Caki2 (cell line): ENCODE measurements around the gene PRKCZ. TPM values are rescaled to one million over a fixed set of nuclear protein-coding genes. Genes with fewer than 3 reads are reported as not detected.

ENCODE experiments used
- DNase-seq: peaks from one replicate; pipeline ENCODE4 v3.0.0-alpha.2; 2015; ENCODE audit warnings: low read depth
- in situ Hi-C: cut with HindIII; loops from 2 replicates; pipeline ENCODE4 v1.10.0; 2016; ENCODE audit warnings: low sequenced_read_pairs, low pct_unique_long_range_greater_than_20kb, mixed read lengths
- total RNA-seq: library from RNA; depleted of rRNA; stranded (reverse); fragments of >200 nt; shearing (Covaris generic); gene quantifications from 2 replicates; pipeline ENCODE4 v1.2.3, GENCODE V29; 2014; ENCODE audit warnings: low replicate concordance; rRNA removed

Gene PRKCZ
- total RNA-seq = 36.2 and 60.4 TPM in 2 replicates

DNA sequence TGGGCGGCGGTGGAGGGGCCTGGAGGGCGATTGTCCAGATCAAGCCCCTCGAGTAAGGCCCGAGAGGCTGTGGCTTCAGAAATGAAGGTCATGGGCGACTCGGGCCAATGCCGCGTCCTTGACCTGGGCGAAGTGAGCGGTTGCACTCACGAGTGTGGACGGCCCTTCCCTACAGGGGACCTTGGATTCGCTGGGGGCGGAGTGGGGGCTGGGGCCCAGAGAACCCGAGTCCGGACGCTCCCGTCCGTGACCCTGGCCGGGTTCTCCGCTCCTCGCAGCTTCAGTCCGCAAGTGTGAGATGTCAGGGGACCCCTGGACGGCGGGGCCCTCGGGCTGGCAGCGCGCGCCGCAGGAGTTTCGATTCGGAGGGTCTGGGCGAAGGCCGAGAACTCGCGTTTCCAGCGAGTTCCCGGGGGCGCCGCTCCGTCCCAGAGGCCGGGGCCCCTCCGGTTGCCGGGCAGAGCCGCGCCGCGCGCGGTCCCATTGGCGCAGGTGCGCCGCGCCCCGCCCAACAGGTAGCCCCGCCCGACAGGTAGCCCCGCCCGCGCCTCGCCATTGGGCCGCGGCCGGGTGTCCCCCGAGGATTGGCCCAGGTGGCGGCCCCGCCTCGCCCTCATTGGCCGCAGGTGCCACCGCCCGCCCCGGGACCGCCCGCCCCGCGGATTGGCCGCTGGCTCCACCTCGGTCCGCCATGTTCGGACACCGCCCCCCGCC lies at the start of gene PRKCZ:
Gene PRKCZ, plus strand, starts transcription at position 694 of the 714 bp plus-strand sequence. CDS start 220 bp downstream, outside the sequence.
- in situ Hi-C loops = no loop called here
- DNase-seq = peak; percentile 83

DNA sequence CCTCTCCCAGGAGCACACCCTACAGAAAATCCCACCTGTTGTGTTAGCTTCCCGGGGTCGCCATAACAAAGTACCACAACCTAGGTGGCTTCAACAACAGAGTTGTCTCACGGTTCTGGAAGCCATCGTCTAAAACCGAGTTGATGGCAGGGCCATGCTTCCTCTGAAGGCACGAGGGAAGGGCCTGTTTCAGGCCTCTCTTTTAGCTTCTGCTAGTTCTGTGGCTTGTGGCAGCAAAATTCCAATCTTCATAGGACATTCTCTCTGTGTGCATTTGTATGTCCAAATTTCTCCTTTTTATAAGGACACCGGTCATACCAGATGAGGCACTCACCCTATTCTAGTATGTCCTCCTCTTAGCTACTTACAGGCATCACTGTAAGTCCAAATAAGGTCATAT lies 49.8 kb upstream of the PRKCZ start:
- in situ Hi-C loops = no loop called here
- no peak for DNase-seq

DNA sequence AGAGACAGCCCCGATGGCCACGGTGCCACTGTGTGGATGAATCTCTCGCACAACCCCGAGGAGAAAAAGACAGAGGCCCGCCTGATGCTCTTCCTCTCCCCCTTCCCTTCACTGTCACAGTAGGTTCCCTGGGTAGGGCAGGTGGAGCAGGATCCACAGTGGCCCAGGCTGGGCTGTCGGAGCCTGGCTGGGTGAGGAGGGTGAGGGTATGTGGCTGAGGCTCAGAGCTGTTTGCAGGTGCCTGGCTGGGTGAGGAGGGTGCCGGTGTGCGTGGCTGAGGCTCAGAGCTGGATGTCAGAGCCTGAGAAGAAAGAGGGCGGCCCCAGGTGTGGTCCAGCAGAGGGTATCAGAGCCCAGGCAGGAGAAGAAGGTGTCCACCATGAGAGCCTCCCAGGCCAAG lies 49.4 kb upstream of the PRKCZ start:
- in situ Hi-C loops = no loop called here
- DNase-seq = no peak

DNA sequence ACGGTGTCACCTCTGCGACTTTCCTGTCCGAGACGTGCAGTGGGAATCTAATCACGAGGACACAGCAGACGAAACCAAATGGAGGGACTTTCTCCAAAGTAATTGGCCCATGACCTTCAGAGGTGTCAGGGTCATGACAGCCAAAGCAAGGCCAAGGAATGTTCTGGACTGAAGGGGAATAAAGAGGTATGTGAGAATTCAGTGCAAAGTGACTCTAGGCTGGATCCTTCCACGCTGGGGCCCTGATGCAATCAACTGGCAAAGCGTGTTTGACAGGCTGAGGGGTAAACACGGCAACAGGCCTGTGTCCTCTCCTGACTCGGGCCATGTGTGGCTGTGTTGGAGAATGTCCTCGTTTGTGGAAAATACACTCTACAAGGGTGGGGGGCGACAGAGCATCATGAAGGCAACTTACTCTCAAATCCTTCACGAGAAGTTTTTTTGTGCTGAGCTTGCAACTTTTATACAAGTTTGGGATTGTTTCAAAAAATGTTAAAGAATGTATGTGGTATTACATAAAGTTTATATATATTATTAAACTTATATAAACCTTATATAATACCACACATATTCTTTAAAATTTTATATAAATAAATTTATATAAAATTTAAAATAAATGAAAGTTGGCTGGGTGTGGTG lies 48.3 kb upstream of the PRKCZ start:
- no peak for DNase-seq
- in situ Hi-C loops = no loop called here

DNA sequence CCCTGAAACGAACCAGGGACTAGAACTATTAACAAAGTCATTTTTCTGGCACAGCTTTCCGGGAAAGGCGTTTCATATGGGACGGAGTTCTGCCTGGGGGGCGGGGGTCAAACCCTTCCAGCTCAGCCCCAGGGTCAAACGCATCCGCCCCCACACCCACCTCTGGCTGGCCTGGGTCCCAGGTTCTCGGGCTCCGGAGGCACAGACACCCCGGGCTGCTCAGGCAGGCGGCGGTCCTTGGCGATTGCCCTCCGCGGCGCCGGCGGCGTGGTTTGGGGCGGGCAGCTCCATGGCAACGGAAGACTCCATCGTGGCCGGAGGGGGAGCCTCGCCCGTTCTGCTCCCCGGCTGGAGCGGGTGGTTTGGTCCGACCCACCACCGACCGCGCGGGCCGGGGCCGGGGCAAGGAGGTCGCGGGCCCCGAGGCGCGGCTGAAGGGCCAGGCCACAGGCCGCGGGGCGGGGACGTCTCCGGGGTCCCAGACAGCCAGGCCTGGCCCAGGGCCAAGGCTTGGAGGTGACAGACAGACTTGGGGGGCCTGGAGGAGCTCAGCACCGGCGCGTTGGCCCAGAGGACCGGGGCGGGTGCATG lies 46.6 kb upstream of the PRKCZ start, which contains the start of gene CFAP74:
Gene CFAP74, minus strand, starts transcription at position 246 of the 591 bp plus-strand sequence. CDS start 12,830 bp downstream, outside the sequence.
- in situ Hi-C loops = no loop called here

DNA sequence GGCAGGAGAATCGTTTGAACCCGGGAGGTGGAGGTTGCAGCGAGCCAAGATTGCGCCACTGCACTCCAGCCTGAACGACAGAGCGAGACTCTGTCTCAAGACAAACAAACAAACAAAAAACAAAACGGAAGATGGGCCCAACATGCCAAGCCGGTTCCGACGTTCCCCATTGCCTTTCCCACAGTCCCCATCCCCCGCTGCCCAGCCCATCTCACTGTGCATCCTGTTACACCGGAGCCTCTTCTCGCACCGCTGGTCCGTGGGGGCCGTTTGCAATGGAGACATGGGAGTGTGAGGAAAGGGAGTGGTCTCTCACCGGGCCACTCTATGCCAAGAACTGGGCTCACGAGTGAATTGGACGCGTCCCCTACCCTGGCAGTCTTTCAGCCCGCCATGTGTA lies 45.4 kb upstream of the PRKCZ start:
- in situ Hi-C loops = no loop called here
- no peak for DNase-seq

More for the DNA sequence above, 46.6 kb upstream of the PRKCZ start, which contains the start of gene CFAP74:
- DNase-seq = no peak

DNA sequence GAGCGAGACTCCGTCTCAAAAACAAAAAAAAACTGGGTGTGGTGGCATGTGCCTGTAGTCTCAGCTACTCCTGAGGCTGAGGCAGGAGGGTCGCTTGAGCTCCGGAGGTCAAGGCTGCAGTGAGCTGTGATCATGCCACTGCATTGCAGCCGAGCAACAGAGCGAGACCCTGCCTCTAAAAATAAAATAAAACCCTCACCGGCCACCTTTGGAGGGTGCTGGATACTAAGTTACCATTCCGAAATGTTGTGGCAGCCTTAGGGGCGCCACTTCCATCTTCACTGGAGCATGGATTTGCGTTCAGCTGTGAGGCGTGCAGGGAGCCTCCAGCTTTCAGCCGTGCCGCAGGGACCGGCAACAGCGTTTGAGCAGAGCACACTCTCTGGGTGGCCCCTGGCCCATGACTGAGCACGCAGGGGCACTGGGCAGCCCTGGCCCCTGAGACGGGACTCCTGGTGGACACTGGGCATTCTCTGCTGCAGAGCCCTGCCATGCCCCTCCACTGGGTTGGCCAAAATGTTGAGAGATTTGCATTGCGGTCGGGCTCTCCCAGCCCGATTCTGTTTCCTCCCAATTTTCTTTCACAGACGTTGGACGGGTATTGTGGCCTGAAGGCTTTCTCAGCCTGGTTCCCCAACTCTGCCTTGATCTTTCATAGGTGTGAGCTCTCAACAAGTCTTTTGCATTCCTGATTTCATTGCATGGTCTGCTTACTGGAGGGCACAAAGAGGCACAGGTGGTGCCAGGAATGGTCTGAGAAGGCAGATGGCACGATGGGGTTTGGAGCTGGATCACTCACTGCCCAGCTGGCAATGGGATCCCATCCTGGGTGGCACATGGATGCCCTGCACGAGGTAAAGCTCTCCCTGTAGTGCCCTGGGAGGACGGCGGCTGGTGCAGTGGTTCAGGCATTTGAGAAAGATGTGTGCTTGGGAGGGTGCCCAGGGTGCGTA lies 40.8 kb upstream of the PRKCZ start:
- in situ Hi-C loops = no loop called here

DNA sequence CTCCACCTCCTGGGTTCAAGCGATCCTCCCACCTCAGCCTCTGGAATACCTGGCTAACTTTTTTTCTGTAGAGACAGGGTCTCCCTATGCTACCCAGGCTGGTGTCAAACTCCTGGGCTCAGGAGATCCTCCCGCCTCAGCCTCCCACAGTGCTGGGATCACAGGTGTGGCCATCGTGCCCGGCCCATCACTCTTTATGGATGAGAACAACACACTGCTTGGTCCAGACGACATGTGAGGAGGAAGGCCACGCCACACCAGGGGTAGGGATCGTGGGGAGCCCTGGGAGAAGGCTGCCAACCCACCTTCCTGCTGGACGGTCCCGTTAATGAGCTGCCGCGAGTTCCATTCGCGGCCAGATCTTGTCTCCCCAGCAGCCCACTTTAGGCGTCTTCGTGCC lies 36.0 kb upstream of the PRKCZ start:
- in situ Hi-C loops = no loop called here
- DNase-seq = no peak

More for the DNA sequence above, 40.8 kb upstream of the PRKCZ start:
- DNase-seq = no peak

DNA sequence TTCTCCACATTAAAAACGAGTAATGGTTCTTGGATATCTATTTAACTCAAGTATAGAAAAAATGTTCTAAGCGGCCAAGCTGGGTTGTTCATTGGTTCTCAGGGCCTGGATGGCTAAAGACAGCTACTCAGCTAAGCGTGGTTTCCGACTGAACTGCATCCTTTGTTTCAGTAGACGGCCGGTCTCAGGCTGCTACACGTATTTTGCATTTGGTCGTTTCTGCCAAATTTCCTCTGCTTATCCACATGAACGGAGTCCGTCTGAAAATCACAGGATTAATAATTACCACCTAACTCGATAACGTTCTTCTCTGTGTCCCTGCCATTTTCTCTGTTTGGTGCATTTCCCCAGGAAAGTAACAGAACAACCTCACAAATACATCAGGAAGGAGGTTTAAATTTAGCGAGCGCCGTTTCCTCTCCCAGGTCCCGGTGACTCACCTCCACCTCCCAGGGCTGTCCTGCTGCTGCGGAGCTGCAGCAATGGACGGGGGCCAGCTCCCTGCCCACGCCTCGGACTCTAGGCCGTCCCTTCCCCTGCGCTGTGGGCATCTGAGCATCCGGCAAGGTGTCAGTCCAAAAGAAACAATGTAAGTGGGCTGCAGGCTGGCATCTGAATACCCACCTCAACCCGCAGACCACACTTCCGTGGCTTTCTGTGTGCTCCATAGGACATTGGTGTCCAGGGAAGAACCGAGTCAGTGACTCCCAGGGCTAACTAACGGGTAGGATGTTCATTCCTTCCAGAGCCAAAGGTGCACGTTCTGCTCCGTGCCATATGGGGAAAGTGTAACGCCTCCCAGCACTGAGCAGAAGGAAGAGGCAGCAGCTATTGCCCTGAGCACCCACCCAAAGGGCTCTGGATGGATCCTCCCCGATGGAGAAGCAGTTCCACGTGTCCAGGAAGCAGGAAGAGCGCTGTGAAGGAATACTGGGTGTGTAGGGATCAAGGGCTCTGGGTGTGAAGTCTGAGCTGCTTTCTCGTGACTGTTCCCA lies 35.2 kb upstream of the PRKCZ start:
- in situ Hi-C loops = no loop called here
- DNase-seq = no peak

DNA sequence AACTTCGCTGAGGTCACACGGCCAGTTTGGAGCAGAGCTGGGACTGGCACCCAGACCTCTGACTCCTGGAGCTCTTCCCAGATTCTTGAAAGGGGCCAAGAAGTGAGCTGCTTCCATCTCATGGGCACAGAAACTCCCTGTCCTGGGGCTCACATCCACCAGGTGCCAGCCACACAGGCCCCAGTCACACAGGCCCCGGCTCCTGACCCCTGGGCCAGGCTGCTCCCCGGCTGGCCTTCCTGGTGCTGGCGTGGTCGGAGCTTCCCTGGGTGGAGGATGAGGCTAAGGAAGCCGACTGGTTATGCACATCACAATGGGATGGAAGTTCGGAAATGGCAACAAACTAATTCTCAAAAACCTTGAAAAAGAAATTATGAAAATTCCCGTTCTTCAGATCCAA lies 34.1 kb upstream of the PRKCZ start:
- in situ Hi-C loops = no loop called here

DNA sequence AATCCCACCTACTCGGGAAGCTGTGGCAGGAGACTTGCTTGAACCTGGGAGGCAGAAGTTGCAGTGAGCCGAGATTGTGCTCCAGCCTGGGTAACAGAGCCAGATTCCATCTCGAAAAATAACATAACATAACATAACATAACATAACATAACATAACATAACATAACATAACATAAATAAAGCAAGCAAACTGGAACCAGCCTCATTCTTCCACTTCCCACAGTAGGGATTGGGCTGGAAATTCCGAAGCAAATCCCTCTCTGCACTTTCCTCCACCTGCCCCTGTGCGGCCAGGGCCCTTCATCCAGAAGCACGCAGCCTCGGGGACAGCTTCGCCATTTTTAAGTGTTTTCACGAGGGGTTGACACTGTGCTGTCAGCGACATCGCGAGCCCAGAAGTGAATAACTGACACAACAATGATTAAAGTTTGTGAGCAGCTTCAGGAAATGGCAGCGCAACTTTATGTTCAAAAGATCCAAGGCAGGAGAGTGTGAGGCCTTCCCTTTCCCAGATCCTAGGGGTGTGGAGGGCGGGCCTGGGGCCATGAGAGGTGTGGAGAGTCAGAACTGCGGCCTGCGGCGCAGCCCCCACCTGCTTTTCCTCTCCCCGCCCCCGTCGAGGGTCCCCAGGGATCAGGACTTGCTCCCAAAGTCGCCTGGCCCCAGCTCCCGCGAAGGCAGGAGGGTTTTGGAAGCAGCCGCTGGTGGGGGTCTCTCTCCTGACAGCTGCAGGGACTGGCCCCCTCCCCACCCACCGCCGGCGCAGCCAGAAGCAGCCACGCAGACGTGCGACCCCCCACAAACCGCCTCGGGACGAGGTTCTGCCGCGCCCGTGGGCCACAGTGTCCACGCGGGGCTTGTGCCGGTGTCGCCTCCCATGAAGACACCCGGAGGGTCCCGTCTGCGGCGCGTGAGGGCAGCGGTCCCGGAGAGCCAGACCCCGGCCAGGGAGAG lies 31.7 kb upstream of the PRKCZ start:
- DNase-seq = no peak
- in situ Hi-C loops = no loop called here

More for the DNA sequence above, 34.1 kb upstream of the PRKCZ start:
- no peak for DNase-seq

DNA sequence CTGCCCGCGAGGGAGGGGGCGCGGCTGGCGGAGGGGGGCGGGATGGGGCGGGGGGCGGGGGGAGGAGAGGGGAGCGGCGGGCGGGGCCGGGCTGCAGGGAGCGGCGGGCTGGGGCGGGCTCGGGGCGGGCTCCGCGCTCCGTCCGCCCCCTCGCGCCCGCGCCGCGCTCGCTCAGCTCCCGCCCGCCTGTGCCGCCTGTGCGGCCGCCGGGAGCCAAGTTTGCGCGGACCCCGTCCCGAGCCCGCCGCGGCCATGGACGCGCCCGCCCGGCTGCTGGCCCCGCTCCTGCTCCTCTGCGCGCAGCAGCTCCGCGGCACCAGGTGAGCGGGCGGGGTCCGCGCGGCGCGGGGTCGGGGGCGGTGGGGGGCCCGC lies 31.1 kb upstream of the PRKCZ start, which contains the start of gene GABRD:
Gene GABRD, plus strand, starts transcription at position 174 of the 372 bp plus-strand sequence. Its CDS starts 79 bp downstream, at position 253.
- DNase-seq = no peak
- in situ Hi-C loops = no loop called here

DNA sequence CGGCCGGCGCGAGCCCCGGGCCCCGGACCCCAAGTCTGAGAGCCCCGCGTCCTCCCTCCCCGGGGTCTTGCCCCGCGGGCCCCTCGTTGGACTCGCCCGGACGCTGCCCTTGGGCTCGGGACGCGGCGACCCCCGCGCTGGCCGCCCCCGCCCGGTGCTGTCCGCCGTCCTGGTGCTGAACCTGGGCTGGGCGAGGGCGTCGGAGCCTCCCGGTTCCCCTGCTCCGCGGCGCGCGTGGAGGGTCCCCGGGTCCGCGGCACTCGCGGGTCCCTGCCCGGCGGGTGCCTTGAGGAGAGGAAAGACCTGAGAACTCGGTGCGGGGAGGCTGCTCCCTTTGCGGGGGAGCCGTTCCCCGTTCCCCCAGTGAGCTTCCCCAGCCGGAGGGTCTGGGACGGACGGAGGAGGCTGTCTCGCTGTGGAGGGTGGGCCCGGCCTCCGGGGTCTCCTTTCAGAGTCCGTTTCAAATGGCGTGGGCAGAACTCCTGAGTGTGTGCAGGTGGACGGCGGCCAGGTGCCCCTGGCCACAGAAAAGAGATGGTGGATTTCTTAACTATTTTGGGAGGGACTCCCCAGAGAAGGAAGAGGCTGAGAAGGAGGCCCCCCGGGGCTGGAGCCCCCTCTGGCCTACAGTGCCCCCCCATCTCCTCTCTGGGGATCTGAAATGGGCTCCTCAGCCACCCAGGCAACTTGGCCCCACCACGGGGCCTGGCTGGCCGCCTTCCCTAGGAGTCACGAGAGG lies 30.5 kb upstream of the PRKCZ start:
- in situ Hi-C loops = no loop called here
- no peak for DNase-seq

DNA sequence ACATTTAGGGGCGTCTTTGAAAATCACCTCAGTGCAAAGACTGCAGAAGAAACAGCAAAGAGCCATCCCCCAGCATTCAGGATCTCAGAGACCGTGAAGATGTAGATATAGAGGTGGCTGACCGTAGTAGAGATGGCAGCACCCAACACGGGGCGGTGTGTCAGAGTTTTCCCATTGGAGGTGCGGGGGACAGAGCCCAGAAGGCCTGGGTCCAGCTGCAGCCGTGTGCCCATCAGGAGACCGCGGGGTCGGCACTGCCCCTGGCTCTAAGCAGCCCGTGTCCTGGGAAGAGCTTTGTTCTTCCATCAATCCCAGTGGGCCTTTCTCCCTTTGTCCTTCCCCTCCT lies 29.9 kb upstream of the PRKCZ start:
- in situ Hi-C loops = no loop called here
- DNase-seq = no peak

DNA sequence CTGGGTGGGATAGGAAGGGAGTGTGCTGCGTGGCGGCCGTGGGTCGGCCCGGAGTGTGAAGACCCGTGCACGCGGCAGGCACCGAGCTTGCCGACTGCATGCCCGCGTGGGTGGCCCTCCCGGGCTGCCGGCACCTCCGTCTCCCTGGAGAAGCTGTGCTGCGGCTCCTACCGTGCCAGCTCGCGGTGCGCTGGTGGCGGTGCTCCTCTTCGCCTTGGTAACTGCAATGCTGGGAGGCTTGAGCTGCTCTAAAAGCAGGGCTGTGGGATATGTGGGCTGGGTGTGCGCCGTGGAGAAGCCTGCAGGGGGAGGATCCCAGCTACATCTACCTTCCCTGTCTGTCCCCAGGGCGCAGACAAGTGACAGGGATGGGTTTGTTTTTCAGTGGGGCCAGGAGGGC lies 28.7 kb upstream of the PRKCZ start:
- in situ Hi-C loops = no loop called here
- no peak for DNase-seq
